ENCODE measurements around the gene PLA2G1B. TPM values are rescaled to one million over a fixed set of nuclear protein-coding genes. Genes with fewer than 3 reads are reported as not detected.

The PLA2G1B gene
- total RNA-seq (2022; extraction: Qiagen RNA extraction), result 0.24 TPM in 1 of 5 replicates, not detected in the others

GRCh38 chr12:120327593-120327992 lies at the start of gene PLA2G1B:
TSS of gene PLA2G1B (minus strand) at chr12:120327779. CDS start at chr12:120327753, 26 bp downstream.

GRCh38 chr12:120368789-120369602 lies 41.4 kb upstream of the PLA2G1B start, which contains the start of gene MSI1:
TSS of gene MSI1 (minus strand) at chr12:120369164. CDS start at chr12:120369091, 73 bp downstream.

GRCh38 chr12:120301962-120302815 lies 25.4 kb downstream of the PLA2G1B start, which contains the start of gene SIRT4:
TSS of gene SIRT4 (plus strand) at chr12:120302321. CDS start at chr12:120303562, 1,241 bp downstream.

GRCh38 chr12:120292661-120293531 lies 34.7 kb downstream of the PLA2G1B start, which contains the start of gene RNU4-1:
TSS of gene RNU4-1 (minus strand) at chr12:120293237.

Other genes with a start within 250 kb of the PLA2G1B start
- gene RAB35, start 211.0 kb downstream of the PLA2G1B start, total RNA-seq (2022; extraction: Qiagen RNA extraction), result 65.9 to 76.8 TPM (median 75.5 TPM) in 5 replicates
- 53.0 to 63.7 TPM (median 59.3 TPM) in 5 replicates for gene GCN1, start 133.1 kb downstream of the PLA2G1B start, total RNA-seq (2022; extraction: Qiagen RNA extraction)
- gene RPLP0, start 126.7 kb downstream of the PLA2G1B start, total RNA-seq (2022; extraction: Qiagen RNA extraction), result 3,500 to 3,597 TPM (median 3,574 TPM) in 5 replicates
- gene PXN, start 62.0 kb downstream of the PLA2G1B start, total RNA-seq (2022; extraction: Qiagen RNA extraction), result 162 to 192 TPM (median 177 TPM) in 5 replicates
- gene RNU4-2, start 35.9 kb downstream of the PLA2G1B start, total RNA-seq (2022; extraction: Qiagen RNA extraction), result not detected in 5 replicates
- gene RNU4-1, start 34.5 kb downstream of the PLA2G1B start, total RNA-seq (2022; extraction: Qiagen RNA extraction), result not detected in 5 replicates
- gene SIRT4, start 25.5 kb downstream of the PLA2G1B start, total RNA-seq (2022; extraction: Qiagen RNA extraction), result 0.79 to 0.96 TPM (median 0.89 TPM) in 5 replicates
- gene MSI1, start 41.4 kb upstream of the PLA2G1B start, total RNA-seq (2022; extraction: Qiagen RNA extraction), result 1.1 to 1.4 TPM (median 1.2 TPM) in 5 replicates
- 710 to 890 TPM (median 854 TPM) in 5 replicates for gene COX6A1, start 110.3 kb upstream of the PLA2G1B start, total RNA-seq (2022; extraction: Qiagen RNA extraction)
- gene TRIAP1, start 118.6 kb upstream of the PLA2G1B start, total RNA-seq (2022; extraction: Qiagen RNA extraction), result 72.6 to 91.5 TPM (median 74.1 TPM) in 5 replicates
- gene GATC, start 118.7 kb upstream of the PLA2G1B start, total RNA-seq (2022; extraction: Qiagen RNA extraction), result 22.6 to 26.1 TPM (median 25.3 TPM) in 5 replicates
- gene SRSF9, start 142.0 kb upstream of the PLA2G1B start, total RNA-seq (2022; extraction: Qiagen RNA extraction), result 181 to 225 TPM (median 215 TPM) in 5 replicates
- gene DYNLL1, start 168.3 kb upstream of the PLA2G1B start, total RNA-seq (2022; extraction: Qiagen RNA extraction), result 628 to 767 TPM (median 649 TPM) in 5 replicates
- gene COQ5, start 201.4 kb upstream of the PLA2G1B start, total RNA-seq (2022; extraction: Qiagen RNA extraction), result 27.2 to 30.9 TPM (median 27.9 TPM) in 5 replicates
- 99.3 to 116 TPM (median 102 TPM) in 5 replicates for gene RNF10, start 206.6 kb upstream of the PLA2G1B start, total RNA-seq (2022; extraction: Qiagen RNA extraction)